Activated effector memory CD4-positive, alpha-beta T cell treated with Interleukin-2 at 50 U/mL for 16 hours (primary cell): ENCODE data around the gene ABCB8.
"Not testable (repeated sequence)": the region's sequence is repeated elsewhere in the genome, so short reads cannot be mapped to it uniquely, and the experiment has no call there.

Experiments
- DNase-seq: peaks from one replicate; pipeline ENCODE4 v3.0.0-alpha.2; 2020

Gene ABCB8

GRCh38 chr7:151038951-151039849 is 10.9 kb downstream of the ABCB8 start:
- DNase-seq, result no peak

DNA sequence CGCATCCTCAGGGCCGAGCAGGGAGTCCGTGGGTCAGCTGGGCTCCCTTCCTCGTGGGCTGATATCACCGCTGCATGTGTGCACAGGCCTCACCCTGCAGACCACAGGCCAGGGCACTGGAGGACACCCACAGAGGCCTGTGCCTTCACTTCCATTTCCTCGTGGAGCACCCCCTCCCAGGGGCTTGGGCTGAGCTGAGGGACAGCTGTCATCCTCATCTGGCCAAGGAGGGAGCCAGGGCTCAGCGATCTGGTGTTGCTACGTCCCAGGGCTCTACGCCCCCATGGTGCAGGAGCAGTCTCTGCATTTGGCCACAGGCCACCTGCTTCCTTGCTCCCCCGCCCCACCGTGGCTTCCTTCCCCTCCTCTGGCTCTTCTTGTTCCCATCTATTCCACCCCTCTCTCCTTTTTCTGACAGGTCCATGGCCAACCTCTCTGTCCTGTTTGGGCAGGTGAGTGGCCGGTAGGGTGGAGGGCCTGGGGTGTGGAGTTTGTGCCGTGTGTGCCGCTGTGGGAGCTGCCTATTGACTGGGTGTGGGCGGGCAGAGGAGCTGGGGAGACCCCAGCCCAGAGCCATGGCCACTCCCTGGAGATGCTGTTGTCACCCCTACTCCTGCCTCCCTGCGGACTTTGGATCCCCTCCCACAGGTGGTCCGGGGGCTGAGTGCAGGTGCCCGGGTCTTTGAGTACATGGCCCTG is 11.7 kb downstream of the ABCB8 start:
- no peak for DNase-seq

DNA sequence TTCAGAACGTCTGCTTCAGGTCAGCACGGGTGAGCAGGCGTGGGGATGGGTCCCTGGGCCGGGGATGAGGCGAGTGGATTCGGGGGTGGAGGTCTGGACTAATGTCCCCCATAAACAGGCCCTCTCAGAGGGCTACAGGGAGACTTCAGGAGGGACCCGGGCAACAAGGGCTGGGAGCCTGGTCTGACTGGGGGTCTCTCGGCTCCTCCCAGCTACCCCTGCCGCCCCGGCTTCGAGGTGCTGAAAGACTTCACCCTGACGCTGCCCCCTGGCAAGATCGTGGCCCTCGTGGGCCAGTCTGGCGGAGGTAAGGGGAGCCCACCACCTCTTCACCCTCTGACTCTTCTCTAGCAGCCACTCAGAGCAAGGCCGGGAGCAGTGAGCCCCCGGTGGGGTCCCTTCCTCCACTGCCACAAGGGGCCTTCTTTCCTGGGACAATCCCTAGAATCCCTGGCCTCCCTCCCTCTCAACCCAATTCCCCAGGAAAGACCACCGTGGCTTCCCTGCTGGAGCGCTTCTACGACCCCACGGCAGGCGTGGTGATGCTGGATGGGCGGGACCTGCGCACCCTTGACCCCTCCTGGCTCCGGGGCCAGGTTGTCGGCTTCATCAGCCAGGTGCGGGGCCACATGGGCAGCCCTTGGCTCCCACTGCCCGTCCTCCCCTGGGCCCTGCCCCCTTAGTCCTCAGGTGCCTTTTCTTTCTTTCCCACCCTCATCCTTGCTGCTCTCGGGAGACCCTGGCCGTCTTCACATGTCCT is 12.5 kb downstream of the ABCB8 start:
- no peak for DNase-seq

GRCh38 chr7:151043449-151043848 is 15.2 kb downstream of the ABCB8 start:
- not testable (repeated sequence) for DNase-seq

- DNase-seq, result no peak
Observed at GRCh38 chr7:151043959-151044358, 15.7 kb downstream of the ABCB8 start.

- no peak for DNase-seq
Observed at GRCh38 chr7:151045262-151045661, 17.0 kb downstream of the ABCB8 start.

- DNase-seq, result no peak
Observed at GRCh38 chr7:151045967-151046366, 17.7 kb downstream of the ABCB8 start.

DNA sequence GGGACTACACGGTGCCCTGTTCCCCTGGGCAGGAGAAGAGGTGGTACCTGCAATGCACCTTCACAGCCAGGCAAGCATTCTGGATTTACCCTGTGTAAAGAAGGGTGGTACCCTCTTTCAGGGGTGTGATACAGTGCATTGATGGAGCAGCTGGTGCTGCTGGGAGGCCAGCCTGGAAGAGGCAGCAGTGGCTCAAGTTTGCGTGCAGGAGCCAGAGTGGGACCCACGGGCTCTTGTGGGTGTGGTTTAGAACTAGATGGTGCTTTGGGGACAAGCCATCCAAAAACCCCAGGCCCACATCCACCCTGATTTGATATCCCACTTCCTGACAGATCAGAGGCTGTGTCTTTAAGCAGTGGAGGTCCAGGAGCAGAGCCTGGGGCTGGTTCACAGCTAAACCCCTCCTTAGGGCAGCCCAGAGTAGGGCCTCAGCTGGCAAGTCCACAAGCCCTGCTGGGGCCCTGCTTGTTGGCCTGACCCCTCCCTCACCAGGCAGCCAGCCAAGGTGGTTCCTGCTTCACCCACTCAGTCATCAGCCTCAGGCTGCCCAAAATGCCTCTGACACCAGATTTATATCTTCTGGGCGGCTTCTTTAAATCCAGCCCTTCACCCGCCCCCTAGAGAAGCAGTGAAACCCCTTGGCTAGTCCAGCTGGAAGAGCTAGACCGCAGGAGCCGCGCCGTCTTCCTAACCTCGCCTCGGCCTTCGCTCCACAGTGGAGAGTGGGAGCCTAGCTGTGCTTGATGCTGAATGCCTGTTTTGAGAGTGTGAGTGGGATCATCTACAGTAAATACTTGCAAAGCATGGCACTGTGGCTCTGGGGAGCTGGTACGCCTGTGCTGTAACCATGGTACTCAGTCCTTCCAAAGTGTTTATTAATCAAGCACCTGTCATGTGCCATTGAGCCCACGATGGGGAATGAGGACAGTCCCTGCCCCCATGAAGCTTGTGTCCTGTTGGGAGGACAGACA is 18.6 kb downstream of the ABCB8 start:
- no peak for DNase-seq

DNA sequence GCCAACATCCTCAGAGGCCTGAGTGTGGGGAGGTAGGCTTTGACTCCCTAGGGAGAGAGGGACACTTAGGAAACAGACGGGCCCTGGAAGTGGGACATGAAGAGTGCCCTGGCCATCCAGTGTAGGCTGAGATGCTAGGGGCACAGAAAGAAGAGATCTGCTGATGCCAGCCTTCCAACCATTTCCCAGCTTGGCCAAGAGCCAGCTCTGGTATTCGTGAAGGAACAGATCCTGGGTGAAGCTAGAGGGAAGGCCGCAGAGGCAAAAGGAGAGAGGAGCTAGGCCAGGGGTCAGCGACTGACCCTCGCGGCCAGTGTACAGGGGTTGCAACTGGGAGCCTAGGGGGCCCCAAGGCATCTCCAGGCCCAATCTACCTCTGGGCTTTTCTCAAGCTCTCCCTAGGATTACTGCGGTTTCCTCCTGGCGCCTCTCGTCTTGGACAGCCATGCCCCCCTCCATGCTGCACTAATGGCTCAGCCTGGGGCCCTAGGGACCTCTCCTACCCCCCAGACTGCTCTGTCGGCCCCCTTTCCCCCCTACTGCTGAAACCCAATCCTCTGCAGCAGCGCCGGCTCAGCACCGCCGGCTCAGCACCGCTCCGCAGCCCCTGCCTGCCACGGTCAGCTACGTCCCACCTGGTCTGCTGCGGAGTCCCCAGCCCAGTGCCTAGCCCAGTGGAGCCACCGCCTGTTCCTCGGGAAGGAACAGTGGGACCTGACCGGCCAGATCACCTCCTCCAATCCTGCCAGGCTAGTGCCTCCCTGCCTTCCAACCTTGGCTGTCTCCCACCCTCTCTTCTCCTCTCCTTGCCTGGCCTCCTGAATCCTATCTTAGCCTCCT is 19.9 kb downstream of the ABCB8 start, which contains the start of gene ASIC3:
Gene ASIC3 (plus strand): TSS at position 556 of the 840 bp plus-strand sequence. CDS start 355 bp downstream, outside the sequence.
- DNase-seq, result no peak

DNA sequence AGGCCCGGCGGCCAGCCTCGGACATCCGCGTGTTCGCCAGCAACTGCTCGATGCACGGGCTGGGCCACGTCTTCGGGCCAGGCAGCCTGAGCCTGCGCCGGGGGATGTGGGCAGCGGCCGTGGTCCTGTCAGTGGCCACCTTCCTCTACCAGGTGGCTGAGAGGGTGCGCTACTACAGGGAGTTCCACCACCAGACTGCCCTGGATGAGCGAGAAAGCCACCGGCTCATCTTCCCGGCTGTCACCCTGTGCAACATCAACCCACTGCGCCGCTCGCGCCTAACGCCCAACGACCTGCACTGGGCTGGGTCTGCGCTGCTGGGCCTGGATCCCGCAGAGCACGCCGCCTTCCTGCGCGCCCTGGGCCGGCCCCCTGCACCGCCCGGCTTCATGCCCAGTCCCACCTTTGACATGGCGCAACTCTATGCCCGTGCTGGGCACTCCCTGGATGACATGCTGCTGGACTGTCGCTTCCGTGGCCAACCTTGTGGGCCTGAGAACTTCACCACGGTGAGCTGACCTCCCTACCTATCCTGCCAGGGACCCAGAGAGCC is 20.7 kb downstream of the ABCB8 start:
- DNase-seq, result no peak

GRCh38 chr7:151051108-151051507 is 22.9 kb downstream of the ABCB8 start:
- peak; percentile 35 for DNase-seq

GRCh38 chr7:151053096-151053495 is 24.8 kb downstream of the ABCB8 start:
- no peak for DNase-seq

GRCh38 chr7:151053751-151054150 is 25.5 kb downstream of the ABCB8 start:
- no peak for DNase-seq

DNA sequence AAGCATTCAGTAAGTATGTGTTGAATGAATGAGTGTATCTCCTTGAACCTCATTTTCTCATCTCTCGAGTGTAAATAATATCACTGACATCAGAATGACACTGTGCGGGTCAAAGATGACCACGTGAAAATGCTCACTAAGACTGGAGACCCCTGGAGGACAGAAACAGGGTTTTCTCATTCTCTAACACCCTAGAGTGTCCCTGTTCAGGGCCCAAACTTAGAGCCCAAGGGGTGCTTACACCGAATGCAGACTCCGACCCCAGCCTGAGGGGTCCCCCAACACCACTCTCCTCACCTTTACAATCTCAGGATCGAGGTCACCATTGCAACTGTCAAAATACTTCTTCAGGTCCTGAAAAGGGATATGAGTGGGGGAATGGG is 28.0 kb downstream of the ABCB8 start:
- no peak for DNase-seq

- no peak for DNase-seq
Observed at GRCh38 chr7:151056666-151057505, 28.6 kb downstream of the ABCB8 start.

DNA sequence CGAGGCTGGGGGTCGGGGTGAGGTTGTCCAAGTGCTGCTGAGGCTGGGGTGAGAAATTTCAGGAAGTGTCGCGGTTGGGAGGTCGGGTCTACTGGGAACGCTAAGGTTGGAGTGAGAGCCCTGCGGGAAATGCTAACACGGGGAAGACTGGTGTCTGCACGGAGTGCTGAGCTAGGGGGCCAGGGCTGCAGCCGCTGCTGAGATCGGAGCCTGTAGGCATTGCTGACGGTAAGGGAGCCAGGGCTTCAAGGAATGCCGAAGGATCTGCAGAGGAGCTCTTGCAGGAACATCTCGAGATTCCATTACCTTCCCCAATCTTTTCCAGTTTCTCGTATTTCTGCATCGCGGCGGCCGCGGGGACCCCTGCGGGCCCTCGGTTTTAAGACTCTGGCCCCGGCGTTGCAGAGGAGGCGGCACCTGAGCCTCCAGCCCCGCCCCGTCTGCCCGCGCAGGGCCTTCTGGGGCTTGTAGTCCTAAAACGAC is 29.3 kb downstream of the ABCB8 start, which contains the start of gene CDK5:
Gene CDK5 (minus strand): TSS at position 392 of the 483 bp plus-strand sequence. CDS start 49 bp downstream, at position 343.
- DNase-seq, result no peak

DNA sequence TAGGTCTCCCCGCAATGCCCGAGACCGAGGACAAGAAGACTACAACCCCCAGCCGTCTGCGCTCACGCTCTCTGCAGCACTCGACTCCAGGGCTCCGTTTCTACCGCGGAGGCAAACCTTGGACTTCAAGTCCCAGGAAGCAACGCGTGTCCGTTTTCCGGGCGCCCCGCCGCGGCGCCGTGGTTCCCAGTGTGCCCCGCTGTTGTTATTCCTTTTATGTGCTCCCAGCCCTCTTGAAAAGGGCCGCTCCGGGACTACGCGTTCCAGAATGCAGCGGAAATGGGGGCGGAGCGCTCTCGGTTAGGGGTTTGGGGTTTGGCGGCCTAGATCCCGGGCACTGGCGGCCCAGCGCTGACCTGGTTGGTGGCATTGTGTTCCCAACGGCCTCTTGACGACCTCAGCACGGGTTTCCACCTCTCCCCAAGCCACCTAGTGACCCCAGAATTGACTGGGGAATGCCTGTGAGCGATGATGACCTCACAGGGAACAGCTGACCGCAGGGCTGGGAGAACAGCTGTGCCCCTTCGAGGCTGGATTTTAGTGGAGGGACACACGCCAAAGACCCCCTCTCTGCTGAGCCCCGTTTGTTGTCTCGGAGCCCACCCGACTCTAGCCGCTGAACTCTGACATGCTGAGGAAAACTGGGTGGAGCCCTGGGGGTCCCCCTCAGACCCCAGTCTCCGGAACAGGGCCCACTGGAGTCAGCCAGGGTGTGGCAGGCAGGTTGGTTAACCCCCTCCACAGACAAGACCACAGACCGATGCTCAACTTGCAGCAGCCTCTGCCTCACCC is 29.9 kb downstream of the ABCB8 start:
- DNase-seq, result peak; percentile 96

DNA sequence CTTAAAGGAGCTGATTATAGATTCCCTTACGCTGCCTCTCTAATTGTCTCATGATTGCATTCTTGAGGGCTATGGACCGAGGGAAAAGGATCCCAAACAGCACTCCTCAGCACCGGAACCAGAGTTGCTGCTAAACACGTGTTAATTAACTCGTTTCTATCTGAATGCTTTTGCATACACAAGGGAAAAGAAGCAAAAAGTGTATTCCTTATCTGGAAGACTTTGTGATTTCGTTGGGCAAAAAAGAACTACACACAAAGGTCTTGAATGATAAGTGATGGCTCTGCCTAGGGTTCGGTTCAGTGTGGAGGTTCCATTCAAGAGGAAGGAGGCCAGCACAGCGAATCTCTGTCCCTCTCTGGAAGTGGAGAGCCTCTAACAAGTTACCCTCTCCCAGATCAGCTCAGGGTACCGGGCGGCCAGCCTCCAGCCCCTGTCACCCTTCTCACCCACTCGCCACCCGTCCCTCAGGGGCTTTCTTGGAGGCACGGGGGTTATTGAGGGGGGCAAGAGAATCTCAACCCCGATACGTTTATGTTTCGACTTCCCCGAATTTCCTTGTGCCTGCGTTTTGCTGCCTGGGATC is 30.6 kb downstream of the ABCB8 start:
- no peak for DNase-seq
